ENCODE results near the gene KIFC3. TPM values are rescaled to one million over a fixed set of nuclear protein-coding genes. Genes with fewer than 3 reads are reported as not detected.

The KIFC3 gene
- total RNA-seq, 2 experiments from 2014 or later = 0.54 to 0.89 TPM

DNA sequence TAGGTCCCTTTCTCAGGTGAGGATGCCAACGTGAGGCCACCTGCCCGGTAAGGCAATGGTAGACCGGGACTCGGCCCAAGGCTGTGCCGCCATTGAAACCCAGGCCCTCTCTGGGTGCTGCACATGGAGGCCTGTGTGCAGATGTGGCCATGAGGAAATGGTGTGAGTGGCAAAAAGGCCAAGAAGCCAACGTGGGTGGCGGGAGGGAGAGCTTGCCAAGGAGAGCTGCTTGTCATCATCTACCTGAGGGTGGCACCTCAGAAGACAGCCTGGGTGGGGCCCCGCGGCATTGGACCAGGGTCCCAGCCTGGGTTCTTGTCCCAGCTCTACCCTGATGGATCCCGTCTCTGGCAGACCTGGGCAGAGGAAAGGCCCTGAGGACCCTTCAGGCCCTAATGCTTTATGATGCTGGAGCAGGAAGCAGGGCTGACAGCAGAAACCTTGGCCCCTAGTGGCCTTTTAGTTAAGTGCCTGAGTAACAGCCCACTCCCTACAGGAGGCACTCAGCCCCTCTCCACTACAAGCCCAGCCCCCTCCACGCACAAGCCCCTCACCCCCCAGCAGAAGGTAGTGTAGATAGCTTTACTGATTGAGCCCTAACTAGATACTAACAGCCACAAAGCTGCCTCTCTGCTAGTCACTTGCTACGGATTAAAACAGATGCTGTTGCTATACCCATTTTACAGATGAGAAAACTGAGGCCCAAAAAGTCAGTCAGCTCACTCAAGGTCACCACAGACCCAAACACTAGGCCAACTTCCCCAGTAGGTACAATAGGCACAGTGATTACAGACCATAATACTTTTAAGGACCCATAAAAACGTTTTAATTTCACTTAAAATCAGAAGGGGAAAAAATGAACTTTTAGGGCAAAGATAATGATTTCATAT, 26.2 kb upstream of the KIFC3 start:
- TF ChIP-seq, protein P1, sequence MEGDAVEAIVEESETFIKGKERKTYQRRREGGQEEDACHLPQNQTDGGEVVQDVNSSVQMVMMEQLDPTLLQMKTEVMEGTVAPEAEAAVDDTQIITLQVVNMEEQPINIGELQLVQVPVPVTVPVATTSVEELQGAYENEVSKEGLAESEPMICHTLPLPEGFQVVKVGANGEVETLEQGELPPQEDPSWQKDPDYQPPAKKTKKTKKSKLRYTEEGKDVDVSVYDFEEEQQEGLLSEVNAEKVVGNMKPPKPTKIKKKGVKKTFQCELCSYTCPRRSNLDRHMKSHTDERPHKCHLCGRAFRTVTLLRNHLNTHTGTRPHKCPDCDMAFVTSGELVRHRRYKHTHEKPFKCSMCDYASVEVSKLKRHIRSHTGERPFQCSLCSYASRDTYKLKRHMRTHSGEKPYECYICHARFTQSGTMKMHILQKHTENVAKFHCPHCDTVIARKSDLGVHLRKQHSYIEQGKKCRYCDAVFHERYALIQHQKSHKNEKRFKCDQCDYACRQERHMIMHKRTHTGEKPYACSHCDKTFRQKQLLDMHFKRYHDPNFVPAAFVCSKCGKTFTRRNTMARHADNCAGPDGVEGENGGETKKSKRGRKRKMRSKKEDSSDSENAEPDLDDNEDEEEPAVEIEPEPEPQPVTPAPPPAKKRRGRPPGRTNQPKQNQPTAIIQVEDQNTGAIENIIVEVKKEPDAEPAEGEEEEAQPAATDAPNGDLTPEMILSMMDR (IDR thresholded peaks at IDR 0.05) = no peak
- ATAC-seq (no peak), DNase-seq (no peak)
- intact Hi-C loops (cut with micrococcal nuclease) = no loop called here
- Mint-ChIP-seq H3K27me3 (no peaks in the 10 kb centered on the region), H3K27ac (no peak overlapping the region), H3K4me1 (ENCODE audit: low read depth) (no peaks in the 10 kb centered on the region), H3K36me3 (ENCODE audit: low read depth) (no peaks in the 10 kb centered on the region), H3K4me3 (no peak overlapping the region), H3K9me3 (no peaks in the 10 kb centered on the region)
- ChIA-PET CTCF (no interaction called here), POLR2A (no interaction called here)

DNA sequence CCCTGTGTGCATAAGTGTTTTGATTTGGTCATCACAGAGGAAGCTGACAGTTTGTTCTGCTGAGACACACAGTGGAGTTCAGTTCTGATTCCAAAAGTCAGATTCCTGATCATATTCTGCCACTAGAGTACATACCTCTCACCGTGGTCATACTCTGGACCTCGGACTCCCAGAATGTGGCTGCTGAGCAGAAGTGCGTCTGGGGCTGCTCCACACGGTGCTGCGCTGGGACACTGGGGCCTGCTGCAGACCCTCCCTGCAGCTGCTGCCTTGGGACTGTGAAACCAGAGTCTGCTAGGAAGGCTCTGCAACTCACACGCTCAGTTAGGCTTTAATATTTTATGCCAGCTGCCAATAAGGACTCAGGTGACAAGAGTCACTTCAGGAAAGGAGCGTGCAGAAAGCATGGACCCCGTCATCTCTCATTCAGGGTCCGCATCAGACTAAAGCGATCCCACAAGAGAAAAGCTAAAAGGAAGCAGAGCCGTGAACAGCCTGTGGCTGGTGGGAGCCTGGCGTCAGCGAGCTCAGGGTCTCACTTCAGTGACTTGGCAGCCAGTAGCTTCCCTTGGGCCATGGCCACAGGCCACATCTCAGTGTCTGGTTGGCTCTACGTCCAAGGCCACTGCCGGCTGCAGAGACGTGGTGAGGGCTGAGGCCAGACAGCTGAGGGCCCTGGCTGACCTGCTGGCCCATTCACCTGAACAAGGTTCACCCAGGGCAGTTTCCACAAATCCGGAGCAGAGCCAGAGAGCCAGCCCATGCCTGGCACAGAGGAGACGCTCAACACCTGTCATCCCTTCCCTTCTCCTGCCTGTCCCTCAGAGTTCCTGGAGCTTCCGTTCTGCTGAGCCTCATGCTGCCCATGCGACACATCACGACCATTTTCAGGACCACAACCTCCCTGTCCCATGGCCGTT, 24.7 kb upstream of the KIFC3 start:
- POLR2A ChIA-PET = no interaction called here
- ATAC-seq = no peak
- Mint-ChIP-seq H3K9me3 (no peaks in the 10 kb centered on the region), H3K27me3 (no peaks in the 10 kb centered on the region), H3K4me1 (ENCODE audit: low read depth) (no peaks in the 10 kb centered on the region), H3K27ac (no peak overlapping the region), H3K4me3 (no peak overlapping the region), H3K36me3 (ENCODE audit: low read depth) (no peaks in the 10 kb centered on the region)
- DNase-seq = no peak
- intact Hi-C loops (cut with micrococcal nuclease) = no loop called here
- TF ChIP-seq, protein P1 (IDR thresholded peaks at IDR 0.05) = no peak
- CTCF ChIA-PET = interaction anchor here (1.0 kb wide), 1 partner anchor 9 kb away, joined by 4 read pairs; no protein-coding TSS in a partner anchor

DNA sequence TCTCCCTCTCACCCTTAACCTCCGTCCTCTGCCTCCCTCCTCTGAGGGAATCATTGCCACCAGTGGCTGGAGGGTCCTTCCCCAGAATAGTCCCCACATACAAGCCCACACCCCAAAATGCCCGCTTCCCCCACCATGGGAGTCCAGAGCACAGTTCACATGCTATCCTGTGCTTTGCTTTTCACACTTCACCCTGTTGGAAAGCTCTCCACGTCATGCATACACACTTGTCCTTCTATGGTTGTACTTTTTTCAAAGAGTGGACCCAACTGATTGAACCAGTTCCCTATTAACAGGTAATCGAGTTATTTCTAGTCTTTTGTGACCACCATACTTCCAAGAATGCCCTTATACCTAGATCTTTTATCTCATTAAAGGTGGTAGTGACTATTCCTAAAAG, 23.8 kb upstream of the KIFC3 start:
- Mint-ChIP-seq H3K9me3 (no peaks in the 10 kb centered on the region), H3K27me3 (peaks cover 2% of the 10 kb centered on the region), H3K27ac (no peak overlapping the region), H3K4me3 (no peak overlapping the region), H3K36me3 (ENCODE audit: low read depth) (no peaks in the 10 kb centered on the region), H3K4me1 (ENCODE audit: low read depth) (no peaks in the 10 kb centered on the region)
- intact Hi-C loops (cut with micrococcal nuclease) = no loop called here
- TF ChIP-seq, protein P1 (IDR thresholded peaks at IDR 0.05) = no peak
- ChIA-PET POLR2A (no interaction called here), CTCF (interaction anchor here (1.0 kb wide), 1 partner anchor 8 kb away, joined by 4 read pairs; no protein-coding TSS in a partner anchor)
- no peak for DNase-seq
- ATAC-seq = no peak

DNA sequence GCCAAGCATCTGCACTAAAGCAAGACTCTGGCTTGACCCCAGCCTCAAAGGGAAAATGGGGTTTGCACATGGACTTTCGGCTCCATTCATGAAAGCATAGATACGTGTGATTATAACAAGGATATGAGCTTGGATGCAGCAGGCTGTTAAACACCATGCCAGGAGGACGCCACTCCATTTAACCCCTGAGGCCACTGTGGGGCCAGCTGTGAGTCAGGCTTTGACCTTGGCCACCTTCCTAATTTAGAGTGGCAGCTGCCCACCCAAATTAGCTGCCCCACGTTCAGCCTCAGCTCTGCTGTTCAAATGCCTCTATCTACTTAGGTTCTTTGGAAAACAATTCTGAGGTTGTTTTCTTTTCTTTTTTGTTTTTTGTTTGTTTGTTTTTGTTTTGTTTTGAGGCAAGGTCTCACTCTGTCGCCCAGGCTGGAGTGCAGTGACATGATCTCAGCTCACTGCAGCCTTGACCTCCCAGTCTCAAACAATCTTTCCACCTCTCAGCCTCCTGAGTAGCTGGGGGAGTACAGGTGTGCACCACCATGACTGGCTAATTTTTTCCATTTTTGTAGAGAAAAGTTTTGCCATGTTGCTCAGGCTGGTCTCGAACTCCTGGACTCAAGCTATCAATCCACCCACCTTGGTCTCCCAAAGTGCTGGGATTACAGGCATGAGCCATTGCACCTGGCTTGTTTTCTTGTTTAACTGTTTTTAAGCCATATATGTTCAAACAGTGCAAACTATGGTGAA, 23.2 kb upstream of the KIFC3 start:
- intact Hi-C loops (cut with micrococcal nuclease) = no loop called here
- Mint-ChIP-seq H3K36me3 (ENCODE audit: low read depth) (no peaks in the 10 kb centered on the region), H3K4me1 (ENCODE audit: low read depth) (no peaks in the 10 kb centered on the region), H3K27me3 (peaks cover 2% of the 10 kb centered on the region), H3K9me3 (no peaks in the 10 kb centered on the region), H3K4me3 (no peak overlapping the region), H3K27ac (no peak overlapping the region)
- TF ChIP-seq, protein P1 (IDR thresholded peaks at IDR 0.05) = no peak
- POLR2A ChIA-PET = no interaction called here
- CTCF ChIA-PET = no interaction called here
- DNase-seq (no peak), ATAC-seq (no peak)

All from activated CD8-positive, alpha-beta T cell treated with anti-CD3 and anti-CD28 coated beads for 36 hours (primary cell).